Mesenchymal stem cell (in vitro differentiated cells and primary cell): ENCODE data around the gene GJA8.

Experiments used
- DNase-seq: peaks from one replicate; pipeline ENCODE4 v3.0.0-alpha.2; 2013
- H2AFZ ChIP-seq: one replicate; pipeline ENCODE4 v1.6.1; 2013; ENCODE audit warnings: low read depth, mild to moderate bottlenecking, control low read depth, inconsistent platforms, low read length, moderate library complexity
- H2AK5ac ChIP-seq: 2 replicates; pipeline ENCODE4 v1.6.1; 2013; ENCODE audit warnings: low read length, moderate library complexity, mild to moderate bottlenecking, inconsistent platforms; ENCODE audit not compliant: severe bottlenecking
- H2BK120ac ChIP-seq: one replicate; pipeline ENCODE4 v1.6.1; 2013; ENCODE audit warnings: low read depth, mild to moderate bottlenecking, inconsistent platforms, low read length, moderate library complexity
- H2BK12ac ChIP-seq, 2 experiments: one replicate each; pipeline ENCODE4 v1.6.1; 2013; ENCODE audit warnings: inconsistent platforms in 2 of 2, low read length in 2 of 2, mild to moderate bottlenecking in 2 of 2, moderate library complexity in 2 of 2, control low read depth in 1 of 2
- H2BK15ac ChIP-seq: one replicate; pipeline ENCODE4 v1.6.1; 2013; ENCODE audit warnings: mild to moderate bottlenecking, low read depth, inconsistent platforms; ENCODE audit not compliant: poor library complexity, severe bottlenecking
- H2BK5ac ChIP-seq: 2 replicates; pipeline ENCODE4 v1.6.1; 2013; ENCODE audit warnings: low read depth, mild to moderate bottlenecking, low read length, control low read depth, inconsistent platforms; ENCODE audit not compliant: poor library complexity, severe bottlenecking
- H3K14ac ChIP-seq, 2 experiments: one replicate each; pipeline ENCODE4 v1.6.1; 2013; ENCODE audit warnings: inconsistent platforms in 2 of 2, low read length in 2 of 2, control low read depth in 1 of 2, mild to moderate bottlenecking in 1 of 2, moderate library complexity in 1 of 2
- H3K18ac ChIP-seq, 2 experiments: one replicate each; pipeline ENCODE4 v1.6.1; 2013; ENCODE audit warnings: inconsistent platforms in 2 of 2, low read length in 2 of 2, control low read depth in 1 of 2, low read depth in 1 of 2, mild to moderate bottlenecking in 1 of 2
- H3K23ac ChIP-seq, 2 experiments: one replicate each; pipeline ENCODE4 v1.6.1; 2013; ENCODE audit warnings: inconsistent platforms in 2 of 2, low read length in 2 of 2, mild to moderate bottlenecking in 2 of 2, moderate library complexity in 2 of 2, control low read depth in 1 of 2
- H3K27ac ChIP-seq: 2 replicates; pipeline ENCODE4 v1.5.1; 2013; ENCODE audit warnings: mild to moderate bottlenecking, moderate library complexity, low read length, control low read depth, inconsistent platforms; ENCODE audit not compliant: poor library complexity, severe bottlenecking
- H3K27me3 ChIP-seq, 2 experiments: 2 replicates each; pipeline versions ENCODE4 v1.6.1 to v1.7.0; 2013; ENCODE audit warnings: low read length in 2 of 2, mild to moderate bottlenecking in 2 of 2, moderate library complexity in 2 of 2, control low read depth in 1 of 2, inconsistent platforms in 1 of 2; ENCODE audit not compliant: control insufficient read depth in 1 of 2, insufficient read depth in 1 of 2
- H3K36me3 ChIP-seq, 2 experiments: 2 replicates each; pipeline versions ENCODE4 v1.6.1 to v1.7.0; 2013; ENCODE audit warnings: low read length in 2 of 2, control low read depth in 1 of 2, inconsistent platforms in 1 of 2, low read depth in 1 of 2, mild to moderate bottlenecking in 1 of 2; ENCODE audit not compliant: insufficient read depth in 2 of 2, control insufficient read depth in 1 of 2
- H3K4ac ChIP-seq, 2 experiments: one replicate each; pipeline ENCODE4 v1.6.1; 2013; ENCODE audit warnings: inconsistent platforms in 2 of 2, low read length in 2 of 2, mild to moderate bottlenecking in 2 of 2, moderate library complexity in 2 of 2, control low read depth in 1 of 2, low read depth in 1 of 2
- H3K4me1 ChIP-seq: 2 replicates; pipeline ENCODE4 v1.6.1; 2013; ENCODE audit warnings: low read depth, low read length, control low read depth; ENCODE audit not compliant: control insufficient read depth, insufficient read depth
- H3K4me2 ChIP-seq: 2 replicates; pipeline ENCODE4 v1.6.1; 2013; ENCODE audit warnings: low read length, mild to moderate bottlenecking, inconsistent platforms; ENCODE audit not compliant: poor library complexity, severe bottlenecking
- H3K4me3 ChIP-seq, 2 experiments: 2 replicates each; pipeline versions ENCODE4 v1.5.1 to v1.7.0; 2013; ENCODE audit warnings: low read length in 2 of 2, mild to moderate bottlenecking in 2 of 2, control low read depth in 1 of 2, low read depth in 1 of 2; ENCODE audit not compliant: insufficient read depth in 1 of 2
- H3K79me1 ChIP-seq: replicated peaks from 2 replicates; pipeline ENCODE4 v1.6.1; 2013; ENCODE audit warnings: mild to moderate bottlenecking, control low read depth, low read length, inconsistent platforms; ENCODE audit not compliant: poor library complexity, severe bottlenecking
- H3K9ac ChIP-seq: 2 replicates; pipeline ENCODE4 v1.7.0; 2013; ENCODE audit warnings: mild to moderate bottlenecking, low read length, moderate library complexity
- H3K9me3 ChIP-seq: 2 replicates; pipeline ENCODE4 v1.7.0; 2013; ENCODE audit warnings: mild to moderate bottlenecking, low read length; ENCODE audit not compliant: control insufficient read depth
- H4K8ac ChIP-seq: one replicate; pipeline ENCODE4 v1.6.1; 2013; ENCODE audit warnings: inconsistent platforms, mild to moderate bottlenecking, low read length, moderate library complexity
- H4K91ac ChIP-seq: one replicate; pipeline ENCODE4 v1.6.1; 2013; ENCODE audit warnings: mild to moderate bottlenecking, low read length, inconsistent platforms
- WGBS: methylation state at CpG from one replicate; pipeline ENCODE4 v1.1.7; 2013; ENCODE audit warnings: mixed read lengths; 5-methylcytosine and 5-hydroxymethylcytosine counted together

The GJA8 gene

DNA sequence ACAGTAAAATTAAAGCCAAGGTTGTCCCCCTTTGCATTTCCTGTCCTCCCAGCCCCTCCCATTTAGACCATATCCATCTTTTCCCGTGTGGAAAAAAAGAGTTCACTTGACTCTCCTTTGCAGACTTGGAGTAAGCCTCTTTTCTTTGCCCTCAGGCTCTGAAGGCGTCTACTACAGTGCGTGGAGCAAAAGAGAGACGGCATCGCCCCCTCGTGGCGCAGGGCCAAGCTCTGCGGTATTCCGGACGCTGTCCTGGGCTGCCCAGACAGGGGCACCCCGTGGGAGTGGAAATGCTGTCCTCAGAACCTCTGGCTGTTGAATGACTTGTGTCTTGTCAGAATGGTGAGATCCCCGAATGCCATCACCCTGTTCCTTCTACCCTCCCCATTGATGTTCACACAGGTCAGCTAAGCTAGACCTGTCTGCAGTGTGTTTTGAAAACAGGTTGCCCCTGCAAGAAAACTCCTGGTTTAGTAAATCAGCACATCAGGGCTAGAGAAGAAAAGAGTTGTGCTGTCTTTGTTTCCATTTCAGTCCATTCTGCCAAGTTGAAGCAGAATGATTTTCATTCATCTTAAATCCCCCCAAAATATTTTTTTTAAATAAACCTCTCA lies 12.3 kb upstream of the GJA8 start:
- H4K8ac ChIP-seq, result no peak overlapping the region
- no peak overlapping the region for H3K18ac ChIP-seq
- no peak overlapping the region for H2BK15ac ChIP-seq
- no peaks in the 10 kb centered on the region for H3K79me1 ChIP-seq
- no peak overlapping the region for H2AFZ ChIP-seq
- 6% methylated on average over 12 of the region's 12 CpGs for WGBS
- no peak overlapping the region for H3K14ac ChIP-seq
- no peak overlapping the region for H3K4me2 ChIP-seq
- peaks cover 4 to 19% of the 10 kb centered on the region in 2 experiments for H3K27me3 ChIP-seq
- no peaks in the 10 kb centered on the region for H3K36me3 ChIP-seq
- H3K27ac ChIP-seq, result no peak overlapping the region
- no peak overlapping the region for H3K4me3 ChIP-seq
- H3K23ac ChIP-seq, result no peak overlapping the region
- H2BK12ac ChIP-seq, result no peak overlapping the region
- H3K9ac ChIP-seq, result no peak overlapping the region
- H3K4me1 ChIP-seq, result no peaks in the 10 kb centered on the region
- no peak overlapping the region for H4K91ac ChIP-seq
- DNase-seq, result peak; percentile 59
- H2BK120ac ChIP-seq, result no peak overlapping the region
- no peak overlapping the region for H3K4ac ChIP-seq
- H2BK5ac ChIP-seq, result no peak overlapping the region
- H3K9me3 ChIP-seq, result no peaks in the 10 kb centered on the region
- H2AK5ac ChIP-seq, result no peak overlapping the region

DNA sequence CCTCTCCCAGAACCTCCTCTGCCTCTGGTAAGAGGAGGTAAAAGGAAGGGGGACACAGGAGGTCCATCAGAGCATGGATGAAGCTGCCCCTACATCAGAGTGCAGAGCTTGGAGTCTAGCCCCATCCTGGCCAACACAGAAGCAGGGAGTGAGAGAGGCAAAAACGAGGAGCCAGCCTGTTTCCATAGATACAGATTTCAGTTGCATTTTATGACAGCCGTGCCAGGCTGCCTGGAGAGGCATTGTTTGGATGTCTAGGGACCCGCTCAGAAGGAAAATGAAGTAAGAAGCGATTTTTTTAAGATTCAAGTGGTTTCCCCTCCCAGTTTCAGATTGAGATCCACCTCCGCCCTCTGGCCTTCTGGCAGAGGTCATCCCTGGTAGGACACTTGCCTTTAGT lies 11.5 kb upstream of the GJA8 start:
- no peak overlapping the region for H3K4me2 ChIP-seq
- H4K91ac ChIP-seq, result no peak overlapping the region
- no peaks in the 10 kb centered on the region for H3K9me3 ChIP-seq
- no peak overlapping the region for H2BK12ac ChIP-seq
- H3K23ac ChIP-seq, result no peak overlapping the region
- H3K18ac ChIP-seq, result no peak overlapping the region
- no peak overlapping the region for H2BK120ac ChIP-seq
- H4K8ac ChIP-seq, result no peak overlapping the region
- no peak overlapping the region for H3K14ac ChIP-seq
- no peak for DNase-seq
- no peak overlapping the region for H2AFZ ChIP-seq
- no peak overlapping the region for H3K4ac ChIP-seq
- H3K9ac ChIP-seq, result no peak overlapping the region
- no peak overlapping the region for H3K27ac ChIP-seq
- H2BK5ac ChIP-seq, result no peak overlapping the region
- H3K79me1 ChIP-seq, result no peaks in the 10 kb centered on the region
- WGBS, result 65% methylated on average over 5 of the region's 5 CpGs
- peaks cover 4 to 18% of the 10 kb centered on the region in 2 experiments for H3K27me3 ChIP-seq
- no peaks in the 10 kb centered on the region for H3K36me3 ChIP-seq
- H2AK5ac ChIP-seq, result no peak overlapping the region
- no peak overlapping the region for H3K4me3 ChIP-seq
- no peaks in the 10 kb centered on the region for H3K4me1 ChIP-seq
- H2BK15ac ChIP-seq, result no peak overlapping the region

DNA sequence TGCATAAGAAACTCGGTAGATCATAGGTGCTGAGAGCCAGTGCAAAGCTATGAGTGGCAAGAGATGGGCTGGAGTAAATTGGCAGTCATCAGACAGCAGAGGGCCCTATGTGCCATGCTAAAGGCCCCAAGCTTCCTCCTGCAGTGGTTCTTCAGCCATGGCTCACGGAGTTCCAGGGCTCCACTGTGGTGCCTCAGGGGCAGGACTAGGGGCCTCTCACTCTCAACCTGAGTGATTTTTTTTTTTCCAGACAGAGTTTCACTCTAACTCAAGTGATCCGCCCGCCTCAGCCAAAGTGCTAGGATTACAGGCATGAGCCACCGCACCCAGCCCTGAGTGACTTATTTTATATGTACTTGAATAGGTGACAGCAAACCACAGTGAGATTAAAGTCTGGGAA lies 10.4 kb upstream of the GJA8 start:
- H2AFZ ChIP-seq, result no peak overlapping the region
- H3K79me1 ChIP-seq, result no peaks in the 10 kb centered on the region
- H3K4me2 ChIP-seq, result no peak overlapping the region
- H3K9ac ChIP-seq, result peak overlapping the region; percentile 40
- H3K27ac ChIP-seq, result no peak overlapping the region
- peaks cover 7 to 26% of the 10 kb centered on the region in 2 experiments for H3K27me3 ChIP-seq
- H3K18ac ChIP-seq, result no peak overlapping the region
- no peak overlapping the region for H2AK5ac ChIP-seq
- no peaks in the 10 kb centered on the region for H3K9me3 ChIP-seq
- H3K36me3 ChIP-seq, result no peaks in the 10 kb centered on the region
- H2BK12ac ChIP-seq, result no peak overlapping the region
- no peak overlapping the region for H4K91ac ChIP-seq
- no peak overlapping the region for H3K4me3 ChIP-seq
- no peak overlapping the region for H3K4ac ChIP-seq
- no peak overlapping the region for H2BK120ac ChIP-seq
- no peak overlapping the region for H2BK15ac ChIP-seq
- H3K23ac ChIP-seq, result no peak overlapping the region
- no peak overlapping the region for H3K14ac ChIP-seq
- H3K4me1 ChIP-seq, result no peaks in the 10 kb centered on the region
- DNase-seq, result no peak
- 66% methylated on average over 3 of the region's 5 CpGs for WGBS
- no peak overlapping the region for H2BK5ac ChIP-seq
- no peak overlapping the region for H4K8ac ChIP-seq

DNA sequence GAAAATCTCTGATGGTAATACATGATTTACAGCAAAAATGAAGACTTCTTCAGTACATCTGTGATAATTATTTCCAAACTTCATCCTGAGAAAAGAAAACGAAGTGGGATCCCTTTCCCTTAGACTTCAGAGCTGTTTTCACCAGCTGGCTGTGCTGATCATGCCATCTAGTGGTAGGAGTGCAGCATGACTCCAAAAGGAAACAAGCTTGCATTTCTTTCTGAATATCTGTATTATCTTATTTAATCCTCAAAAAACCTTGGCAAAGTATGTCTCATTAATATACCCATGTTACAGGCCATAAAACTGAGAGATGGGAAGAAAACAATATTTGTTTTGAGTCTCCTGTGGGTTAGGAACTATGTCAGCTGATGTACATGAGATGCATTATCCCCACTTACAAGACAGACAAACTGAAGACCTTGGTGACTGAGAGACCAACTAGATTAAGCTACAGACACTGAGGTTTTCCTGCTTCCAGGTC lies 9.8 kb upstream of the GJA8 start:
- no peaks in the 10 kb centered on the region for H3K36me3 ChIP-seq
- no peaks in the 10 kb centered on the region for H3K4me1 ChIP-seq
- no peak overlapping the region for H4K8ac ChIP-seq
- H3K27ac ChIP-seq, result no peak overlapping the region
- H3K4me2 ChIP-seq, result no peak overlapping the region
- no peak overlapping the region for H3K4me3 ChIP-seq
- no peaks in the 10 kb centered on the region for H3K79me1 ChIP-seq
- no peaks in the 10 kb centered on the region for H3K9me3 ChIP-seq
- H4K91ac ChIP-seq, result no peak overlapping the region
- H3K14ac ChIP-seq, result no peak overlapping the region
- H2BK5ac ChIP-seq, result no peak overlapping the region
- no peak overlapping the region for H2BK12ac ChIP-seq
- H2BK120ac ChIP-seq, result no peak overlapping the region
- WGBS, result 0% methylated on average over 1 of the region's 1 CpG
- no peak overlapping the region for H2AK5ac ChIP-seq
- no peak overlapping the region for H3K23ac ChIP-seq
- H3K4ac ChIP-seq, result no peak overlapping the region
- peak; percentile 57 for DNase-seq
- H3K18ac ChIP-seq, result no peak overlapping the region
- H2AFZ ChIP-seq, result no peak overlapping the region
- H3K9ac ChIP-seq, result peak overlapping the region; percentile 40
- H2BK15ac ChIP-seq, result no peak overlapping the region
- peaks cover 7 to 31% of the 10 kb centered on the region in 2 experiments for H3K27me3 ChIP-seq
